AG04450 (cell line): ENCODE results near the gene IFNGR2. TPM values are rescaled to one million over a fixed set of nuclear protein-coding genes. Genes with fewer than 3 reads are reported as not detected.

Source experiments
- CTCF ChIA-PET: fragments of 300-600, 350-600 bp; formaldehyde crosslinking; extraction: SDS; loops from one replicate; lab custom pipeline; 2022; ENCODE audit warnings: antibody characterized with exemption, inconsistent platforms; lab: Charles Lee
- POLR2A ChIA-PET: fragments of 350-600 bp; formaldehyde crosslinking; extraction: SDS; loops from one replicate; lab custom pipeline; 2021; ENCODE audit warnings: antibody characterized with exemption, inconsistent platforms; lab: Yijun Ruan, JAX
- DNase-seq: peaks from one replicate; pipeline ENCODE4 v3.0.0-alpha.2; 2011; ENCODE audit warnings: low read depth, low spot score
- H3K27ac ChIP-seq: one replicate; pipeline ENCODE4 v1.5.1; 2012; ENCODE audit warnings: low read depth, low read length, control low read depth
- H3K27me3 ChIP-seq: one replicate; pipeline ENCODE4 v1.6.0; 2012; ENCODE audit warnings: low read length; ENCODE audit not compliant: control insufficient read depth, insufficient read depth
- H3K4me3 ChIP-seq: 2 replicates; pipeline ENCODE4 v1.5.1; 2011; ENCODE audit warnings: mild to moderate bottlenecking, low read depth, low read length, control low read depth
- H3K9me3 ChIP-seq: 2 replicates; pipeline ENCODE4 v1.5.1; 2012; ENCODE audit warnings: low read length; ENCODE audit not compliant: control insufficient read depth, insufficient read depth
- polyA minus RNA-seq: library from RNA; depleted of rRNA, polyadenylated mRNA; stranded (reverse); fragments of >200 nt; gene quantifications from 2 replicates; pipeline ENCODE4 v1.2.3, GENCODE V29; 2011; rRNA and poly(A)+ RNA removed
- polyA plus RNA-seq: library from polyadenylated mRNA; depleted of rRNA; stranded (reverse); fragments of >200 nt; gene quantifications from 2 replicates; pipeline ENCODE4 v1.2.3, GENCODE V29; 2011; rRNA removed
- TF ChIP-seq, protein P1 (sequence below): IDR thresholded peaks from 2 replicates; pipeline ENCODE4 v1.5.1; 2011; ENCODE audit warnings: low read depth, low read length, control low read depth, inconsistent platforms

Gene IFNGR2
- 90.8 and 93.4 TPM in 2 replicates for polyA plus RNA-seq
- 94.1 and 122 TPM in 2 replicates for polyA minus RNA-seq

DNA sequence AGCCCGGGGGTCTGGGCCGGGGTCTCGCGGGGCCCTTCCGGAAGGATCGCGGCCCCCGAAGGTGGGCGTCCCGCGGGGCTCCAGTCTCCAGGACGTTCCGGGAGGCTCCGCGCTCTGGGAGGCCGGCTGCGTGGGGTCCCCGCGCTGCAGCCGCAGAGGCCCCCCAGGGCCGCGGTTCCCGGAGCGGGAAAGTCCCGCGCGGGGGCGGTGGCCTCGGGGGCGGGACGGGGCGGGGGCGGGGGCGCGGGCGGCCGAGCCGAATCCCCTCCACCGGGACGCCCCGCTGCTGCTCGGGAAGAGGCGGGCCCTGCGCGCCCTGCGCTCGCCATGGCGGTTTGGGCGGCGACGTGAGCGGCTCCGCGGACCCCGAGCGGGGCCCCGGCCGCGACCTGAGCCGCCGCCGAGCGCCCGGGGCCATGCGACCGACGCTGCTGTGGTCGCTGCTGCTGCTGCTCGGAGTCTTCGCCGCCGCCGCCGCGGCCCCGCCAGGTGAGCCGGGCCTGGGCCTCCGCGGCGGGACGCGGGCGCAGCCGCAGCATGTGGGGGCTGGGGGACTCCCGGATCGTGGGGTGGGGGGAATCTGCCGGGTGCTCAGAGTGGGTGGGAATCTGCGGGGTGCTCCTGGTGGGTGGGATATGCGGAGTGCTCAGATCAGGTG lies at the start of gene IFNGR2:
Gene IFNGR2, plus strand, starts transcription at position 286 of the 658 bp plus-strand sequence. Its CDS starts 131 bp downstream, at position 417.
- Histone ChIP-seq H3K27ac (peak within 1 kb of the TSS; percentile 75), H3K9me3 (no peaks in the 10 kb centered on the region; the same call in 1 of the 2 replicates), H3K27me3 (no peaks in the 10 kb centered on the region), H3K4me3 (peak within 1 kb of the TSS; percentile 81)
- TF ChIP-seq, protein P1, sequence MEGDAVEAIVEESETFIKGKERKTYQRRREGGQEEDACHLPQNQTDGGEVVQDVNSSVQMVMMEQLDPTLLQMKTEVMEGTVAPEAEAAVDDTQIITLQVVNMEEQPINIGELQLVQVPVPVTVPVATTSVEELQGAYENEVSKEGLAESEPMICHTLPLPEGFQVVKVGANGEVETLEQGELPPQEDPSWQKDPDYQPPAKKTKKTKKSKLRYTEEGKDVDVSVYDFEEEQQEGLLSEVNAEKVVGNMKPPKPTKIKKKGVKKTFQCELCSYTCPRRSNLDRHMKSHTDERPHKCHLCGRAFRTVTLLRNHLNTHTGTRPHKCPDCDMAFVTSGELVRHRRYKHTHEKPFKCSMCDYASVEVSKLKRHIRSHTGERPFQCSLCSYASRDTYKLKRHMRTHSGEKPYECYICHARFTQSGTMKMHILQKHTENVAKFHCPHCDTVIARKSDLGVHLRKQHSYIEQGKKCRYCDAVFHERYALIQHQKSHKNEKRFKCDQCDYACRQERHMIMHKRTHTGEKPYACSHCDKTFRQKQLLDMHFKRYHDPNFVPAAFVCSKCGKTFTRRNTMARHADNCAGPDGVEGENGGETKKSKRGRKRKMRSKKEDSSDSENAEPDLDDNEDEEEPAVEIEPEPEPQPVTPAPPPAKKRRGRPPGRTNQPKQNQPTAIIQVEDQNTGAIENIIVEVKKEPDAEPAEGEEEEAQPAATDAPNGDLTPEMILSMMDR = no peak
- DNase-seq = no peak
- ChIA-PET POLR2A (no interaction called here), CTCF (interaction anchor here (2.1 kb wide), 1 partner anchor 203 kb away, joined by 7 read pairs; no protein-coding TSS in a partner anchor)

DNA sequence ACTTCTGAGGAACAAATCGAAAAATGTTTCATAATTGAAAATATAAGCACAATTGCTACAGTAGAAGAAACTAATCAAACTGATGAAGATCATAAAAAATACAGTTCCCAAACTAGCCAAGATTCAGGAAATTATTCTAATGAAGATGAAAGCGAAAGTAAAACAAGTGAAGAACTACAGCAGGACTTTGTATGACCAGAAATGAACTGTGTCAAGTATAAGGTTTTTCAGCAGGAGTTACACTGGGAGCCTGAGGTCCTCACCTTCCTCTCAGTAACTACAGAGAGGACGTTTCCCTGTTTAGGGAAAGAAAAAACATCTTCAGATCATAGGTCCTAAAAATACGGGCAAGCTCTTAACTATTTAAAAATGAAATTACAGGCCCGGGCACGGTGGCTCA lies 47.9 kb upstream of the IFNGR2 start:
- CTCF ChIA-PET = interaction anchor here (2.0 kb wide), 1 partner anchor 158 kb away, joined by 5 read pairs; no protein-coding TSS in a partner anchor
- POLR2A ChIA-PET = interaction anchor here (1.3 kb wide), 1 partner anchor 30 kb away, joined by 3 read pairs; the partner anchor contains the start of gene IFNAR1
- DNase-seq = no peak
- Histone ChIP-seq H3K9me3 (no peaks in the 10 kb centered on the region), H3K27ac (no peak overlapping the region), H3K4me3 (no peak overlapping the region), H3K27me3 (no peaks in the 10 kb centered on the region)
- TF ChIP-seq, protein P1 = no peak

DNA sequence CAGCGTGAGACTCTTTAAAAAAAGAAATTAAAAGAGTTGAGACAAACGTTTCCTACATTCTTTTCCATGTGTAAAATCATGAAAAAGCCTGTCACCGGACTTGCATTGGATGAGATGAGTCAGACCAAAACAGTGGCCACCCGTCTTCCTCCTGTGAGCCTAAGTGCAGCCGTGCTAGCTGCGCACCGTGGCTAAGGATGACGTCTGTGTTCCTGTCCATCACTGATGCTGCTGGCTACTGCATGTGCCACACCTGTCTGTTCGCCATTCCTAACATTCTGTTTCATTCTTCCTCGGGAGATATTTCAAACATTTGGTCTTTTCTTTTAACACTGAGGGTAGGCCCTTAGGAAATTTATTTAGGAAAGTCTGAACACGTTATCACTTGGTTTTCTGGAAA lies 47.2 kb upstream of the IFNGR2 start:
- H3K9me3 ChIP-seq = no peaks in the 10 kb centered on the region
- TF ChIP-seq, protein P1 = no peak
- no peak for DNase-seq
- ChIA-PET POLR2A (no interaction called here), CTCF (interaction anchor here (2.0 kb wide), 1 partner anchor 159 kb away, joined by 5 read pairs; no protein-coding TSS in a partner anchor)
- no peak overlapping the region for H3K4me3 ChIP-seq
- H3K27me3 ChIP-seq = no peaks in the 10 kb centered on the region
- no peak overlapping the region for H3K27ac ChIP-seq

GRCh38 chr21:33357177-33357576 lies 46.0 kb upstream of the IFNGR2 start:
- no peak for DNase-seq
- Histone ChIP-seq H3K27me3 (no peaks in the 10 kb centered on the region), H3K4me3 (no peak overlapping the region), H3K9me3 (no peaks in the 10 kb centered on the region), H3K27ac (no peak overlapping the region)
- TF ChIP-seq, protein P1 = no peak
- CTCF ChIA-PET = no interaction called here
- POLR2A ChIA-PET = no interaction called here

DNA sequence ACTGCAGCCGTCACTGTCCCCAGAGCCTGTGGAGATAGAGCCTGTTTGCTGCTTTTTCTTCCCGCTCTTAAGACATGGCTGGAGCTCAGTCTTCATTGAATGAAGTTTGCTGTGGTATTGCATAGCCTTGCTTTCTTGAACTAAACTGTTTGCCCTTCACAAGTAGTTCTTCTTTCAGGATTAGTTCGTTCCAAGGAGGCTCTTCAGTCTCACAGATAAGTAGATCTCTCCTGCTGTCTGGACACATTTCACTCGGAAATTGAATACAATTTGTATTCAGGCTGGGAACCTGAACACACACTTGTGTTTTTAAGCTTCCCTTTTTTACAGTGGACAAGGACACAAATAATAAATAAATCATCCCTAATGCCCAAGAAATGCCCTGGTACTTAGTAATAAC lies 43.8 kb upstream of the IFNGR2 start:
- Histone ChIP-seq H3K27ac (no peak overlapping the region), H3K9me3 (no peaks in the 10 kb centered on the region), H3K27me3 (no peaks in the 10 kb centered on the region), H3K4me3 (no peak overlapping the region)
- CTCF ChIA-PET = interaction anchor here (0.6 to 4.1 kb wide), 5 partner anchors 12 to 1080 kb away, joined by 3 to 40 read pairs (median 5); no protein-coding TSS in a partner anchor
- DNase-seq = no peak
- TF ChIP-seq, protein P1 = no peak
- POLR2A ChIA-PET = interaction anchor here (1.0 kb wide), 1 partner anchor 81 kb away, joined by 3 read pairs; no protein-coding TSS in a partner anchor
